Neural cell (in vitro differentiated cells): ENCODE results near the gene ENTPD8. TPM values are rescaled to one million over a fixed set of nuclear protein-coding genes. Genes with fewer than 3 reads are reported as not detected.

ENCODE experiments used
- H2AFZ ChIP-seq: fragments of 200-600, 300-800 bp; sonication (generic), shearing (Covaris generic); 2 replicates; pipeline ENCODE4 v1.6.0; 2014; ENCODE audit warnings: low read depth, mild to moderate bottlenecking, antibody characterized with exemption, low read length, moderate library complexity
- H3F3A ChIP-seq: fragments of 200-600 bp; shearing (Covaris generic); 2 replicates; pipeline ENCODE4 v1.6.1; 2016; ENCODE audit warnings: mild to moderate bottlenecking, moderate library complexity, mixed read lengths, antibody characterized with exemption, low read length; ENCODE audit not compliant: insufficient read depth, poor library complexity, severe bottlenecking
- H3K27ac ChIP-seq: fragments of 200-600, 300-800 bp; sonication (generic), shearing (Covaris generic); 2 replicates; pipeline ENCODE4 v1.5.1; 2014; ENCODE audit warnings: mild to moderate bottlenecking, low read length, moderate library complexity
- H3K27me3 ChIP-seq: fragments of 300-800, 200-600 bp; sonication (generic), shearing (Covaris generic); 2 replicates; pipeline ENCODE4 v1.6.0; 2014; ENCODE audit warnings: mild to moderate bottlenecking, low read depth, low read length, moderate library complexity; ENCODE audit not compliant: insufficient read depth
- H3K36me3 ChIP-seq: fragments of 300-800, 200-600 bp; sonication (generic), shearing (Covaris generic); 2 replicates; pipeline ENCODE4 v1.5.1; 2014; ENCODE audit warnings: mild to moderate bottlenecking, antibody characterized with exemption, low read length, moderate library complexity; ENCODE audit not compliant: insufficient read depth
- H3K4me2 ChIP-seq: fragments of 300-800, 200-600 bp; sonication (generic), shearing (Covaris generic); 2 replicates; pipeline ENCODE4 v1.6.0; 2014; ENCODE audit warnings: mild to moderate bottlenecking, low read length
- H3K4me3 ChIP-seq: fragments of 300-800, 200-600 bp; sonication (generic), shearing (Covaris generic); 2 replicates; pipeline ENCODE4 v1.5.1; 2014; ENCODE audit warnings: mild to moderate bottlenecking, low read length, moderate library complexity
- H3K79me2 ChIP-seq: fragments of 200-600 bp; shearing (Covaris generic); replicated peaks from 2 replicates; pipeline ENCODE4 v1.6.0; 2014; ENCODE audit warnings: mild to moderate bottlenecking, low read length, moderate library complexity; ENCODE audit not compliant: insufficient read depth
- H3K9ac ChIP-seq: fragments of 300-800, 200-600 bp; sonication (generic), shearing (Covaris generic); 2 replicates; pipeline ENCODE4 v1.6.1; 2016; ENCODE audit warnings: mild to moderate bottlenecking, low read length, mixed read lengths
- H3K9me2 ChIP-seq: fragments of 200-600 bp; shearing (Covaris generic); 2 replicates; pipeline ENCODE4 v1.6.1; 2016; ENCODE audit warnings: mild to moderate bottlenecking, low read length, mixed read lengths; ENCODE audit not compliant: insufficient read depth
- H3K9me3 ChIP-seq: fragments of 200-600, 300-800 bp; sonication (generic), shearing (Covaris generic); 2 replicates; pipeline ENCODE4 v1.6.1; 2016; ENCODE audit warnings: mild to moderate bottlenecking, mixed run types, low read length, moderate library complexity, mixed read lengths
- H4K20me1 ChIP-seq: fragments of 200-600 bp; shearing (Covaris generic); 2 replicates; pipeline ENCODE4 v1.6.1; 2016; ENCODE audit warnings: mild to moderate bottlenecking, mixed run types; ENCODE audit not compliant: insufficient read depth
- EP300 ChIP-seq: fragments of 450-650 bp; conservative IDR thresholded peaks from 2 replicates; pipeline ENCODE4 v1.6.1; 2014; ENCODE audit warnings: antibody characterized with exemption, mild to moderate bottlenecking, moderate library complexity; ENCODE audit not compliant: poor library complexity, severe bottlenecking
- EZH2 ChIP-seq: fragments of 200-600, 300-800 bp; shearing (Covaris generic), sonication (generic); IDR thresholded peaks from 2 replicates; pipeline ENCODE4 v1.6.1; 2014; ENCODE audit warnings: antibody characterized with exemption, low read length, borderline replicate concordance, mild to moderate bottlenecking; ENCODE audit not compliant: insufficient read depth, poor library complexity, severe bottlenecking
- MXI1 ChIP-seq: fragments of 450-650 bp; conservative IDR thresholded peaks from 2 replicates; pipeline ENCODE4 v1.6.1; 2014; ENCODE audit warnings: antibody characterized with exemption, mild to moderate bottlenecking; ENCODE audit not compliant: poor library complexity, severe bottlenecking
- POLR2AphosphoS5 ChIP-seq: IDR thresholded peaks from 2 replicates; pipeline ENCODE4 v1.6.1; 2012
- RAD21 ChIP-seq: fragments of 450-650 bp; conservative IDR thresholded peaks from 2 replicates; pipeline ENCODE4 v1.6.1; 2014; ENCODE audit warnings: antibody characterized with exemption, mild to moderate bottlenecking, moderate library complexity
- REST ChIP-seq: IDR thresholded peaks from 2 replicates; pipeline ENCODE4 v1.6.1; 2012; ENCODE audit warnings: borderline replicate concordance
- SMC3 ChIP-seq: fragments of 450-650 bp; conservative IDR thresholded peaks from 2 replicates; pipeline ENCODE4 v1.6.1; 2014; ENCODE audit warnings: antibody characterized with exemption, mild to moderate bottlenecking, moderate library complexity; ENCODE audit not compliant: poor library complexity
- TAF1 ChIP-seq: IDR thresholded peaks from 2 replicates; pipeline ENCODE4 v1.6.1; 2012; ENCODE audit warnings: low read depth
- polyA plus RNA-seq: library from polyadenylated mRNA; depleted of rRNA; stranded (reverse); fragments of >200 nt; gene quantifications from 2 replicates; pipeline ENCODE4 v1.2.3, GENCODE V29; 2014
- TF ChIP-seq, protein P1 (sequence below): fragments of 450-650 bp; IDR thresholded peaks from 2 replicates; pipeline ENCODE4 v1.5.1; 2014; ENCODE audit warnings: antibody characterized with exemption, mild to moderate bottlenecking, moderate library complexity; ENCODE audit not compliant: poor library complexity, severe bottlenecking

The ENTPD8 gene
- polyA plus RNA-seq, 1 donor from 2014 or later: not detected

DNA sequence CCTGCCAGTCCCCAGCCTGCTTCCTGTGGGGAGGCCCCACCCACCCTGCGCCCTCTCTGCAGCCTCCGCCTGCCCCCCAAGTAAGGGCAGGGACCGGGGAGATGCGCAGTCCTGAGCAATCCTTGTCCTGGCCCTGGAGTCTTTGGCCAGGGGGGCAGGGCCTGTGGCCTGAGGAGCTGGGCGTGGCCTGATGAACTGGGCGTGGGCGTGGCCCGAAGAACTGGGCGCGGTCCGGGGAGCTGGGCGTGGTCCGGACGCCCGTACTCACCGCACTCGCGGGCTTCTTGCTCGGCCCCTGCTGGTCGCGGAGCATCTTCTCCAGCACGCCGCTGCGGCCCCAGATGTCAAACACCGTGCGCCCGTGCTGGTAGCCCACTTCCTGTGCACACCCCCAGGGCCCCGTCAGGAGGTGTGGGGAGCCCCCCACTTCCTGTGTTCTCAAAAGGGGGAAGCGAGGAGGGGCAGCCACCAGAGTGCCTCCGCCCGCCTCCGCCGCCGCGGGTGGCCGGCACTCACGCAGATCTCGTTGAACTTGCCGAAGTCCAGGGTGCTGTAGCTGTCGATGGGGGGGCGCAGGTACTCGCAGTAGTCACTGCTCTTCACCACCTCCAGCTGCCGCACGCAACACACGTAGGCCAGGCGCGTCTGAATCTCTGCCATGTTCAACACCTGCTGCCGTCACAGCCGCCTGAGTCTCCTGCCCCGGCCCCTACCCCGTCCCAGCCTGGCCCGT lies 20.7 kb upstream of the ENTPD8 start:
- H4K20me1 ChIP-seq: no peaks in the 10 kb centered on the region
- H3K9me2 ChIP-seq: no peaks in the 10 kb centered on the region
- no peaks in the 10 kb centered on the region for H3K27me3 ChIP-seq
- no peak overlapping the region for H2AFZ ChIP-seq
- no peaks in the 10 kb centered on the region for H3K36me3 ChIP-seq
- no peak overlapping the region for H3K9ac ChIP-seq
- no peaks in the 10 kb centered on the region for H3K79me2 ChIP-seq
- no peak overlapping the region for H3K27ac ChIP-seq
- TF ChIP-seq EZH2: no peak
- TF ChIP-seq REST: no peak
- TF ChIP-seq, protein P1, sequence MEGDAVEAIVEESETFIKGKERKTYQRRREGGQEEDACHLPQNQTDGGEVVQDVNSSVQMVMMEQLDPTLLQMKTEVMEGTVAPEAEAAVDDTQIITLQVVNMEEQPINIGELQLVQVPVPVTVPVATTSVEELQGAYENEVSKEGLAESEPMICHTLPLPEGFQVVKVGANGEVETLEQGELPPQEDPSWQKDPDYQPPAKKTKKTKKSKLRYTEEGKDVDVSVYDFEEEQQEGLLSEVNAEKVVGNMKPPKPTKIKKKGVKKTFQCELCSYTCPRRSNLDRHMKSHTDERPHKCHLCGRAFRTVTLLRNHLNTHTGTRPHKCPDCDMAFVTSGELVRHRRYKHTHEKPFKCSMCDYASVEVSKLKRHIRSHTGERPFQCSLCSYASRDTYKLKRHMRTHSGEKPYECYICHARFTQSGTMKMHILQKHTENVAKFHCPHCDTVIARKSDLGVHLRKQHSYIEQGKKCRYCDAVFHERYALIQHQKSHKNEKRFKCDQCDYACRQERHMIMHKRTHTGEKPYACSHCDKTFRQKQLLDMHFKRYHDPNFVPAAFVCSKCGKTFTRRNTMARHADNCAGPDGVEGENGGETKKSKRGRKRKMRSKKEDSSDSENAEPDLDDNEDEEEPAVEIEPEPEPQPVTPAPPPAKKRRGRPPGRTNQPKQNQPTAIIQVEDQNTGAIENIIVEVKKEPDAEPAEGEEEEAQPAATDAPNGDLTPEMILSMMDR: no peak
- TF ChIP-seq EP300: no peak
- no peak for TF ChIP-seq MXI1
- no peak for TF ChIP-seq TAF1
- no peak for TF ChIP-seq POLR2AphosphoS5
- TF ChIP-seq SMC3: no peak
- no peak for TF ChIP-seq RAD21
- H3K4me2 ChIP-seq: no peak overlapping the region
- no peaks in the 10 kb centered on the region for H3F3A ChIP-seq
- no peak overlapping the region for H3K4me3 ChIP-seq
- H3K9me3 ChIP-seq: no peaks in the 10 kb centered on the region

DNA sequence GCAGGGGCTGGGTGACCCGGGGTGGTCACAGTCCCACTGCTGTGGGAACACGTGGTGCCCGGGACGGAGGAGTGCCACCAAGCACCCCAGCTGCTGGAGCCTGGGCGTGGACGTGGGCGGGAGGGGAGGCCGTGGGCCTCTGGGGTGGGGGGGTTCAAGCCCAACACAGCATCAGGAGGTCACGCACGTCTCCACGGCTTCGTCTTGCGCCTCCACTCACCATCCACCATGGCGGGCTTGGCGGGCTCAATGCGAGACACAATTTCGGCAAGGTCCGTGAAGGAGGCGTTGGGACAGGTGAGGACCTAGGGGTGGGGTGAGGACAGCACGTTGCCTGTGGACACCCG lies 20.1 kb upstream of the ENTPD8 start:
- TF ChIP-seq, protein P1: no peak
- no peak for TF ChIP-seq EP300
- TF ChIP-seq MXI1: no peak
- no peak for TF ChIP-seq EZH2
- no peak for TF ChIP-seq POLR2AphosphoS5
- Histone ChIP-seq H3K9me3 (no peaks in the 10 kb centered on the region), H3K27me3 (no peaks in the 10 kb centered on the region), H2AFZ (no peak overlapping the region), H3K27ac (no peak overlapping the region), H3K9ac (no peak overlapping the region), H4K20me1 (no peaks in the 10 kb centered on the region), H3K4me3 (no peak overlapping the region), H3K79me2 (no peaks in the 10 kb centered on the region), H3K4me2 (no peak overlapping the region), H3K9me2 (no peaks in the 10 kb centered on the region), H3K36me3 (no peaks in the 10 kb centered on the region), H3F3A (no peaks in the 10 kb centered on the region)
